Measurements from ENCODE around the gene UBE2I. TPM values are rescaled to one million over a fixed set of nuclear protein-coding genes. Genes with fewer than 3 reads are reported as not detected.

Gene UBE2I
- total RNA-seq, 1 experiment from 2014 or later: 229 TPM

DNA sequence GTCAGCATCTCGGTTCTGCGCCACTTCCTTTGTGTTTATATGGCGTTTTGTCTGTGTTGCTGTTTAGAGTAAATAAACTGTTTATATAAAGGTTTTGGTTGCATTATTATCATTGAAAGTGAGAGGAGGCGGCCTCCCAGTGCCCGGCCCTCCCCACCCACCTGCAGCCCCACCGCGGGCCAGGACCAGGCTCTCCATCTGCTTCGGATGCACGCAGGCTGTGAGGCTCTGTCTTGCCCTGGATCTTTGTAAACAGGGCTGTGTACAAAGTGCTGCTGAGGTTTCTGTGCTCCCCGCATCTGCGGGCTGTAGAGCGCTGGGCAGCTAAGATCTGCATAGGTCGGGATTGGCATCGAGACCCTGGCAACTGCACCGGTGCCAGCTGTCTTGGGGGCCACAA lies 15.8 kb downstream of the UBE2I start:
- no peaks in the 10 kb centered on the region for H3K9me3 Mint-ChIP-seq
- no peak overlapping the region for H3K4me3 Mint-ChIP-seq
- no peaks in the 10 kb centered on the region for H3K27me3 Mint-ChIP-seq (ENCODE audit: low read depth)
- ATAC-seq (no peak), DNase-seq (ENCODE audit: low spot score) (no peak)
- peaks cover 5% of the 10 kb centered on the region; the same call in 1 of the 2 replicates for H3K4me1 Mint-ChIP-seq
- CTCF ChIA-PET: interaction anchor here (1.3 to 3.3 kb wide), 4 partner anchors 9 to 36 kb away, joined by 3 to 15 read pairs (median 4); no protein-coding TSS in a partner anchor
- TF ChIP-seq OVOL2 (CRISPR knock-in tag; IDR thresholded peaks at IDR 0.05; ENCODE audit: borderline replicate concordance): no peak
- TF ChIP-seq, protein P1, sequence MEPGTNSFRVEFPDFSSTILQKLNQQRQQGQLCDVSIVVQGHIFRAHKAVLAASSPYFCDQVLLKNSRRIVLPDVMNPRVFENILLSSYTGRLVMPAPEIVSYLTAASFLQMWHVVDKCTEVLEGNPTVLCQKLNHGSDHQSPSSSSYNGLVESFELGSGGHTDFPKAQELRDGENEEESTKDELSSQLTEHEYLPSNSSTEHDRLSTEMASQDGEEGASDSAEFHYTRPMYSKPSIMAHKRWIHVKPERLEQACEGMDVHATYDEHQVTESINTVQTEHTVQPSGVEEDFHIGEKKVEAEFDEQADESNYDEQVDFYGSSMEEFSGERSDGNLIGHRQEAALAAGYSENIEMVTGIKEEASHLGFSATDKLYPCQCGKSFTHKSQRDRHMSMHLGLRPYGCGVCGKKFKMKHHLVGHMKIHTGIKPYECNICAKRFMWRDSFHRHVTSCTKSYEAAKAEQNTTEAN (CRISPR knock-in tag; IDR thresholded peaks at IDR 0.05): no peak
- no peak for TF ChIP-seq NR1H2 (CRISPR knock-in tag; IDR thresholded peaks at IDR 0.05)
- no peak for TF ChIP-seq NFATC4 (CRISPR knock-in tag; IDR thresholded peaks at IDR 0.05)
- no peak for TF ChIP-seq NR2C2 (CRISPR knock-in tag; IDR thresholded peaks at IDR 0.05)
- TF ChIP-seq, protein P2, sequence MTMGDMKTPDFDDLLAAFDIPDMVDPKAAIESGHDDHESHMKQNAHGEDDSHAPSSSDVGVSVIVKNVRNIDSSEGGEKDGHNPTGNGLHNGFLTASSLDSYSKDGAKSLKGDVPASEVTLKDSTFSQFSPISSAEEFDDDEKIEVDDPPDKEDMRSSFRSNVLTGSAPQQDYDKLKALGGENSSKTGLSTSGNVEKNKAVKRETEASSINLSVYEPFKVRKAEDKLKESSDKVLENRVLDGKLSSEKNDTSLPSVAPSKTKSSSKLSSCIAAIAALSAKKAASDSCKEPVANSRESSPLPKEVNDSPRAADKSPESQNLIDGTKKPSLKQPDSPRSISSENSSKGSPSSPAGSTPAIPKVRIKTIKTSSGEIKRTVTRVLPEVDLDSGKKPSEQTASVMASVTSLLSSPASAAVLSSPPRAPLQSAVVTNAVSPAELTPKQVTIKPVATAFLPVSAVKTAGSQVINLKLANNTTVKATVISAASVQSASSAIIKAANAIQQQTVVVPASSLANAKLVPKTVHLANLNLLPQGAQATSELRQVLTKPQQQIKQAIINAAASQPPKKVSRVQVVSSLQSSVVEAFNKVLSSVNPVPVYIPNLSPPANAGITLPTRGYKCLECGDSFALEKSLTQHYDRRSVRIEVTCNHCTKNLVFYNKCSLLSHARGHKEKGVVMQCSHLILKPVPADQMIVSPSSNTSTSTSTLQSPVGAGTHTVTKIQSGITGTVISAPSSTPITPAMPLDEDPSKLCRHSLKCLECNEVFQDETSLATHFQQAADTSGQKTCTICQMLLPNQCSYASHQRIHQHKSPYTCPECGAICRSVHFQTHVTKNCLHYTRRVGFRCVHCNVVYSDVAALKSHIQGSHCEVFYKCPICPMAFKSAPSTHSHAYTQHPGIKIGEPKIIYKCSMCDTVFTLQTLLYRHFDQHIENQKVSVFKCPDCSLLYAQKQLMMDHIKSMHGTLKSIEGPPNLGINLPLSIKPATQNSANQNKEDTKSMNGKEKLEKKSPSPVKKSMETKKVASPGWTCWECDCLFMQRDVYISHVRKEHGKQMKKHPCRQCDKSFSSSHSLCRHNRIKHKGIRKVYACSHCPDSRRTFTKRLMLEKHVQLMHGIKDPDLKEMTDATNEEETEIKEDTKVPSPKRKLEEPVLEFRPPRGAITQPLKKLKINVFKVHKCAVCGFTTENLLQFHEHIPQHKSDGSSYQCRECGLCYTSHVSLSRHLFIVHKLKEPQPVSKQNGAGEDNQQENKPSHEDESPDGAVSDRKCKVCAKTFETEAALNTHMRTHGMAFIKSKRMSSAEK (CRISPR knock-in tag; IDR thresholded peaks at IDR 0.05; ENCODE audit: borderline replicate concordance): no peak
- no peak for TF ChIP-seq FOXK1 (CRISPR knock-in tag; IDR thresholded peaks at IDR 0.05)
- no peak for TF ChIP-seq GABPB1 (CRISPR knock-in tag; IDR thresholded peaks at IDR 0.05)
- TF ChIP-seq, protein P3, sequence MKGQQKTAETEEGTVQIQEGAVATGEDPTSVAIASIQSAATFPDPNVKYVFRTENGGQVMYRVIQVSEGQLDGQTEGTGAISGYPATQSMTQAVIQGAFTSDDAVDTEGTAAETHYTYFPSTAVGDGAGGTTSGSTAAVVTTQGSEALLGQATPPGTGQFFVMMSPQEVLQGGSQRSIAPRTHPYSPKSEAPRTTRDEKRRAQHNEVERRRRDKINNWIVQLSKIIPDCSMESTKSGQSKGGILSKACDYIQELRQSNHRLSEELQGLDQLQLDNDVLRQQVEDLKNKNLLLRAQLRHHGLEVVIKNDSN (CRISPR knock-in tag; IDR thresholded peaks at IDR 0.05): no peak
- TF ChIP-seq SOX15 (CRISPR knock-in tag; IDR thresholded peaks at IDR 0.05): no peak
- no peak for TF ChIP-seq NFE2L1 (CRISPR knock-in tag; IDR thresholded peaks at IDR 0.05)
- TF ChIP-seq, protein P4, sequence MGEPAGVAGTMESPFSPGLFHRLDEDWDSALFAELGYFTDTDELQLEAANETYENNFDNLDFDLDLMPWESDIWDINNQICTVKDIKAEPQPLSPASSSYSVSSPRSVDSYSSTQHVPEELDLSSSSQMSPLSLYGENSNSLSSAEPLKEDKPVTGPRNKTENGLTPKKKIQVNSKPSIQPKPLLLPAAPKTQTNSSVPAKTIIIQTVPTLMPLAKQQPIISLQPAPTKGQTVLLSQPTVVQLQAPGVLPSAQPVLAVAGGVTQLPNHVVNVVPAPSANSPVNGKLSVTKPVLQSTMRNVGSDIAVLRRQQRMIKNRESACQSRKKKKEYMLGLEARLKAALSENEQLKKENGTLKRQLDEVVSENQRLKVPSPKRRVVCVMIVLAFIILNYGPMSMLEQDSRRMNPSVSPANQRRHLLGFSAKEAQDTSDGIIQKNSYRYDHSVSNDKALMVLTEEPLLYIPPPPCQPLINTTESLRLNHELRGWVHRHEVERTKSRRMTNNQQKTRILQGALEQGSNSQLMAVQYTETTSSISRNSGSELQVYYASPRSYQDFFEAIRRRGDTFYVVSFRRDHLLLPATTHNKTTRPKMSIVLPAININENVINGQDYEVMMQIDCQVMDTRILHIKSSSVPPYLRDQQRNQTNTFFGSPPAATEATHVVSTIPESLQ (CRISPR knock-in tag; IDR thresholded peaks at IDR 0.05): no peak
- TF ChIP-seq, protein P5, sequence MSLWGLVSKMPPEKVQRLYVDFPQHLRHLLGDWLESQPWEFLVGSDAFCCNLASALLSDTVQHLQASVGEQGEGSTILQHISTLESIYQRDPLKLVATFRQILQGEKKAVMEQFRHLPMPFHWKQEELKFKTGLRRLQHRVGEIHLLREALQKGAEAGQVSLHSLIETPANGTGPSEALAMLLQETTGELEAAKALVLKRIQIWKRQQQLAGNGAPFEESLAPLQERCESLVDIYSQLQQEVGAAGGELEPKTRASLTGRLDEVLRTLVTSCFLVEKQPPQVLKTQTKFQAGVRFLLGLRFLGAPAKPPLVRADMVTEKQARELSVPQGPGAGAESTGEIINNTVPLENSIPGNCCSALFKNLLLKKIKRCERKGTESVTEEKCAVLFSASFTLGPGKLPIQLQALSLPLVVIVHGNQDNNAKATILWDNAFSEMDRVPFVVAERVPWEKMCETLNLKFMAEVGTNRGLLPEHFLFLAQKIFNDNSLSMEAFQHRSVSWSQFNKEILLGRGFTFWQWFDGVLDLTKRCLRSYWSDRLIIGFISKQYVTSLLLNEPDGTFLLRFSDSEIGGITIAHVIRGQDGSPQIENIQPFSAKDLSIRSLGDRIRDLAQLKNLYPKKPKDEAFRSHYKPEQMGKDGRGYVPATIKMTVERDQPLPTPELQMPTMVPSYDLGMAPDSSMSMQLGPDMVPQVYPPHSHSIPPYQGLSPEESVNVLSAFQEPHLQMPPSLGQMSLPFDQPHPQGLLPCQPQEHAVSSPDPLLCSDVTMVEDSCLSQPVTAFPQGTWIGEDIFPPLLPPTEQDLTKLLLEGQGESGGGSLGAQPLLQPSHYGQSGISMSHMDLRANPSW (CRISPR knock-in tag; conservative IDR thresholded peaks at IDR 0.05; ENCODE audit: low read depth): no peak
- peaks cover 20% of the 10 kb centered on the region for H3K36me3 Mint-ChIP-seq
- no peak overlapping the region for H3K27ac Mint-ChIP-seq
- POLR2A ChIA-PET: no interaction called here

DNA sequence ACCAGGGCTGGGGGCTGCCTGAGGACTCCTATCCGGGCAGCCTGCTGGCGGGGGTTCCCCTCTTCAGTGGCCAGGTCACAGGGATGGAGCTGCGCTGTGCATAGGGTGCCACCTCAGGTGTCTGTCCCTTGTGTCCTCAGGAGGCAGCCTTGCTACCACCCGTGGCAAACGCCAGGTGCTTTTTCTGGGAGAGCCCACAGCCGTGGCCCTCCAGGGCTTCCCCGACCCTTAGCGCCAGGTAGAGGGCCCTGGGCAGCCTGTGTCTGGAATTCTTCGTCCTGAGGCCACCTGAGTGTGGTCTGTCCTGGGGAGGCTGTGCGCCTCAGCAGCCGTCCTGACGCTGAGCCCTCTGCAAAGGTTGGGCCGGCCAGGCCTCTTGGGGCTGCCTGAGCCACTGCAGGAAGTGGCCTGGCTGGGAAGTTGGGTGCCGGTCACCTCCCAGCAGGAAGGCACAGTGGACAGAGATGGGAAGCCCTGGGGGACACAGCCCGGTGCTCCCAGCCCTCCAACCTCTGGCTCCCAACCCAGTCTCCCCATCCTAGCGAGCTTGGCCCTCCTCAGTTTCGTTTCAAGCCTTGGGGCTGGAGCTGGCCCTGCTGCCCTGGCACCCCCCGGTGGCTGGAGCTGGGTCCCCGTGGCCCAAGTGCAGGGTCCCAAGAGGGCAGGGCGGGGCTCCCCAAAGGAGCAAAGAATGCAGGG lies 16.4 kb downstream of the UBE2I start:
- Mint-ChIP-seq H3K27ac (no peak overlapping the region), H3K36me3 (peaks cover 17% of the 10 kb centered on the region), H3K4me1 (peaks cover 5% of the 10 kb centered on the region; the same call in 1 of the 2 replicates), H3K27me3 (ENCODE audit: low read depth) (no peaks in the 10 kb centered on the region), H3K4me3 (no peak overlapping the region), H3K9me3 (no peaks in the 10 kb centered on the region)
- DNase-seq (ENCODE audit: low spot score) (no peak), ATAC-seq (peak; percentile 13)
- ChIA-PET CTCF (interaction anchor here (0.8 to 3.3 kb wide), 8 partner anchors 9 to 118 kb away, joined by 3 to 15 read pairs (median 4); no protein-coding TSS in a partner anchor), POLR2A (interaction anchor here (0.5 to 1.9 kb wide), 2 partner anchors 17 to 74 kb away, joined by 3 to 5 read pairs; partner anchors contain the start of gene UBE2I)
- TF ChIP-seq ZNF671 (CRISPR knock-in tag; IDR thresholded peaks at IDR 0.05) (0 out of 2 replicates have a peak, but pooled peaks have one; percentile 17), IRF2 (CRISPR knock-in tag; IDR thresholded peaks at IDR 0.05; ENCODE audit: borderline replicate concordance, low read depth) (no peak), FOXK1 (CRISPR knock-in tag; IDR thresholded peaks at IDR 0.05) (no peak), EMX1 (CRISPR knock-in tag; IDR thresholded peaks at IDR 0.05) (peak; percentile 69)
- TF ChIP-seq, protein P6, sequence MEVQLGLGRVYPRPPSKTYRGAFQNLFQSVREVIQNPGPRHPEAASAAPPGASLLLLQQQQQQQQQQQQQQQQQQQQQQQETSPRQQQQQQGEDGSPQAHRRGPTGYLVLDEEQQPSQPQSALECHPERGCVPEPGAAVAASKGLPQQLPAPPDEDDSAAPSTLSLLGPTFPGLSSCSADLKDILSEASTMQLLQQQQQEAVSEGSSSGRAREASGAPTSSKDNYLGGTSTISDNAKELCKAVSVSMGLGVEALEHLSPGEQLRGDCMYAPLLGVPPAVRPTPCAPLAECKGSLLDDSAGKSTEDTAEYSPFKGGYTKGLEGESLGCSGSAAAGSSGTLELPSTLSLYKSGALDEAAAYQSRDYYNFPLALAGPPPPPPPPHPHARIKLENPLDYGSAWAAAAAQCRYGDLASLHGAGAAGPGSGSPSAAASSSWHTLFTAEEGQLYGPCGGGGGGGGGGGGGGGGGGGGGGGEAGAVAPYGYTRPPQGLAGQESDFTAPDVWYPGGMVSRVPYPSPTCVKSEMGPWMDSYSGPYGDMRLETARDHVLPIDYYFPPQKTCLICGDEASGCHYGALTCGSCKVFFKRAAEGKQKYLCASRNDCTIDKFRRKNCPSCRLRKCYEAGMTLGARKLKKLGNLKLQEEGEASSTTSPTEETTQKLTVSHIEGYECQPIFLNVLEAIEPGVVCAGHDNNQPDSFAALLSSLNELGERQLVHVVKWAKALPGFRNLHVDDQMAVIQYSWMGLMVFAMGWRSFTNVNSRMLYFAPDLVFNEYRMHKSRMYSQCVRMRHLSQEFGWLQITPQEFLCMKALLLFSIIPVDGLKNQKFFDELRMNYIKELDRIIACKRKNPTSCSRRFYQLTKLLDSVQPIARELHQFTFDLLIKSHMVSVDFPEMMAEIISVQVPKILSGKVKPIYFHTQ (CRISPR knock-in tag; IDR thresholded peaks at IDR 0.05): no peak

All from WTC11 (cell line).